ENCODE results near the gene FUBP1. TPM values are rescaled to one million over a fixed set of nuclear protein-coding genes. Genes with fewer than 3 reads are reported as not detected.

FUBP1 gene
- total and polyA plus RNA-seq, 2 of the 8 experiments (the other 6 are each of a cell fraction or from before 2014, with no cell fraction given): 184 to 201 TPM

GRCh38 chr1:77899647-77900320 lies 79.1 kb downstream of the FUBP1 start:
- Histone ChIP-seq H3K4me1 (replicated peaks in 1 of 4; ENCODE audit: control insufficient read depth in 3 of 4, insufficient read depth in 4 of 4, low read length in 3 of 4) (no peaks in the 10 kb centered on the region), H2AFZ (ENCODE audit: low read length) (no peak overlapping the region), H3K79me2 (ENCODE audit: control insufficient read depth in 1 of 2, insufficient read depth in 2 of 2, low read length in 2 of 2) (no peaks in the 10 kb centered on the region), H3K9ac (replicated peaks in 1 of 4; ENCODE audit: extremely low read depth in 1 of 4, low read depth in 3 of 4, low read length in 3 of 4) (no peak overlapping the region), H4K5ac (ENCODE audit: insufficient read length, low read depth, low read length) (no peak overlapping the region), H4K8ac (ENCODE audit: extremely low read depth, insufficient read depth, low read length) (no peak overlapping the region), H3K36me3 (ENCODE audit: control insufficient read depth in 2 of 4, insufficient read depth in 4 of 4, low read length in 3 of 4) (no peaks in the 10 kb centered on the region), H2BK5ac (ENCODE audit: low read depth, low read length) (no peak overlapping the region), H2BK15ac (ENCODE audit: low read length) (no peak overlapping the region), H3K4me3 (ENCODE audit: extremely low read depth in 1 of 4, insufficient read depth in 2 of 4, low read depth in 3 of 4, low read length in 4 of 4) (no peak overlapping the region), H3K9me3 (ENCODE audit: insufficient read depth in 2 of 2, low read depth in 1 of 2, low read length in 1 of 2) (no peaks in the 10 kb centered on the region), H3K23ac (ENCODE audit: insufficient read length) (no peak overlapping the region), H3K4me2 (ENCODE audit: insufficient read depth in 1 of 2, low read depth in 2 of 2, low read length in 2 of 2) (no peak overlapping the region), H3K27ac (ENCODE audit: low read depth, low read length) (no peak overlapping the region), H3K14ac (ENCODE audit: insufficient read length) (no peak overlapping the region), H3K18ac (ENCODE audit: extremely low read depth, low read length) (no peak overlapping the region), H2BK120ac (replicated peaks; ENCODE audit: low read depth, low read length) (no peak overlapping the region), H2AK5ac (ENCODE audit: low read depth, low read length) (no peak overlapping the region), H3K56ac (replicated peaks; ENCODE audit: insufficient read length, low read depth, low read length) (no peak overlapping the region), H4K91ac (replicated peaks; ENCODE audit: insufficient read length, low read length) (no peak overlapping the region), H3K23me2 (ENCODE audit: low read depth, low read length) (no peaks in the 10 kb centered on the region), H2BK20ac (ENCODE audit: low read length) (no peak overlapping the region), H3K79me1 (ENCODE audit: low read depth, low read length) (no peaks in the 10 kb centered on the region), H4K20me1 (replicated peaks in 1 of 2; ENCODE audit: control insufficient read depth in 1 of 2, insufficient read depth in 2 of 2, low read length in 2 of 2) (no peaks in the 10 kb centered on the region), H3K4ac (replicated peaks; ENCODE audit: insufficient read length, low read depth, low read length) (no peak overlapping the region), H3K27me3 (replicated peaks in 1 of 4; ENCODE audit: control insufficient read depth in 3 of 4, extremely low read depth in 1 of 4, insufficient read depth in 3 of 4, low read length in 3 of 4) (no peaks in the 10 kb centered on the region), H2BK12ac (ENCODE audit: low read depth, low read length) (no peak overlapping the region)
- 89% methylated on average over 4 of the region's 4 CpGs; no CpG with 5 or more reads in 1 of the 2 experiments for WGBS, 2 experiments (ENCODE audit: extremely low coverage in 1 of 2, insufficient coverage in 1 of 2, insufficient read length in 1 of 2, insufficient replicate concordance in 2 of 2, low coverage in 1 of 2, low lambda C conversion rate in 2 of 2, missing lambda C conversion rate in 1 of 2)
- ChIA-PET CTCF (ENCODE audit: partially characterized antibody) (interaction anchor here (0.6 to 2.1 kb wide), 17 partner anchors 15 to 213 kb away, joined by 3 to 14 read pairs (median 4); partner anchors contain the start of gene MIGA1), POLR2A (ENCODE audit: partially characterized antibody) (interaction anchor here (0.6 to 1.4 kb wide), 3 partner anchors 10 to 149 kb away, joined by 3 read pairs; no protein-coding TSS in a partner anchor)
- DNase-seq (ENCODE audit: low read depth in 1 of 2, low spot score in 2 of 2) (no peak), FAIRE-seq (peak; percentile 50)
- no peak for TF ChIP-seq GABPA (IDR thresholded peaks at IDR 0.05; ENCODE audit: borderline replicate concordance, insufficient read depth, low read length)
- TF ChIP-seq BACH1 (IDR thresholded peaks at IDR 0.05; ENCODE audit: low read length): no peak

Small RNA genes lying within 50 kb of the gene (small RNA-seq; reads per million reads assigned to genes)
- 6.0 reads per million, percentile 68 among the genes with 10 or more reads in this experiment for gene AC103591.3 (ENCODE audit: insufficient read depth)

Other genes with a start within 250 kb of the FUBP1 start
- 51.7 and 55.5 TPM in 2 replicates for gene USP33, start 219.2 kb downstream of the FUBP1 start, total RNA-seq (2021; fragmentation: NEBNext Ultra II Directional; extraction: Animal tissue kit (Norgen Biotek cat#: 25700))
- gene USP33, start 219.2 kb downstream of the FUBP1 start, polyA plus RNA-seq (2011; rRNA removed): 11.8 and 20.0 TPM in 2 replicates
- 6.1 and 7.0 TPM in 2 replicates for gene MIGA1, start 199.4 kb downstream of the FUBP1 start, total RNA-seq (2021; fragmentation: NEBNext Ultra II Directional; extraction: Animal tissue kit (Norgen Biotek cat#: 25700))
- gene MIGA1, start 199.4 kb downstream of the FUBP1 start, polyA plus RNA-seq (2011; rRNA removed): 0.89 and 0.95 TPM in 2 replicates
- 2.6 and 2.9 TPM in 2 replicates for gene NEXN, start 90.4 kb downstream of the FUBP1 start, total RNA-seq (2021; fragmentation: NEBNext Ultra II Directional; extraction: Animal tissue kit (Norgen Biotek cat#: 25700))
- 0.17 and 0.20 TPM in 2 replicates for gene NEXN, start 90.4 kb downstream of the FUBP1 start, polyA plus RNA-seq (2011; rRNA removed)
- gene DNAJB4, start 25.9 kb upstream of the FUBP1 start, total RNA-seq (2021; fragmentation: NEBNext Ultra II Directional; extraction: Animal tissue kit (Norgen Biotek cat#: 25700)): 20.2 and 21.8 TPM in 2 replicates
- gene DNAJB4, start 25.9 kb upstream of the FUBP1 start, polyA plus RNA-seq (2011; rRNA removed): 5.7 and 6.6 TPM in 2 replicates
- 0.69 and 1.9 TPM in 2 replicates for gene GIPC2, start 66.9 kb upstream of the FUBP1 start, total RNA-seq (2021; fragmentation: NEBNext Ultra II Directional; extraction: Animal tissue kit (Norgen Biotek cat#: 25700))
- gene GIPC2, start 66.9 kb upstream of the FUBP1 start, polyA plus RNA-seq (2011; rRNA removed): 0.22 and 0.29 TPM in 2 replicates

All from H1 (cell line).